MM.1S (cell line): Measurements from ENCODE around the gene ANKS4B.

ENCODE experiments used
- DNase-seq: peaks from one replicate; pipeline ENCODE4 v3.0.0-alpha.2; 2015
- H2AFZ ChIP-seq: fragments of 300-600 bp; sonication (generic); 2 replicates; pipeline ENCODE4 v1.6.0; 2016; ENCODE audit warnings: antibody characterized with exemption, low read length
- H3F3A ChIP-seq: fragments of 300-600 bp; sonication (generic); 2 replicates; pipeline ENCODE4 v1.6.1; 2016; ENCODE audit warnings: mild to moderate bottlenecking, antibody characterized with exemption, low read length, moderate library complexity, mixed read lengths; ENCODE audit not compliant: insufficient read depth
- H3K27ac ChIP-seq: fragments of 300-600 bp; sonication (generic); 2 replicates; pipeline ENCODE4 v1.5.1; 2016; ENCODE audit warnings: mild to moderate bottlenecking, low read length
- H3K27me3 ChIP-seq: fragments of 300-600 bp; sonication (generic); replicated peaks from 2 replicates; pipeline ENCODE4 v1.6.0; 2016; ENCODE audit warnings: low read length; ENCODE audit not compliant: insufficient read depth
- H3K36me3 ChIP-seq: fragments of 300-600 bp; sonication (generic); replicated peaks from 2 replicates; pipeline ENCODE4 v1.6.1; 2016; ENCODE audit warnings: mild to moderate bottlenecking, low read length, mixed read lengths; ENCODE audit not compliant: insufficient read depth
- H3K4me1 ChIP-seq: fragments of 300-600 bp; sonication (generic); 2 replicates; pipeline ENCODE4 v1.6.1; 2016; ENCODE audit warnings: low read length, mixed read lengths
- H3K4me2 ChIP-seq: fragments of 300-600 bp; sonication (generic); 2 replicates; pipeline ENCODE4 v1.6.0; 2016; ENCODE audit warnings: low read depth, low read length
- H3K4me3 ChIP-seq: fragments of 300-600 bp; sonication (generic); 2 replicates; pipeline ENCODE4 v1.5.1; 2016; ENCODE audit warnings: low read length, mixed read lengths
- H3K79me2 ChIP-seq: fragments of 300-600 bp; sonication (generic); 2 replicates; pipeline ENCODE4 v1.6.1; 2016; ENCODE audit warnings: mixed run types, low read length, mixed read lengths
- H3K9ac ChIP-seq: fragments of 300-600 bp; sonication (generic); 2 replicates; pipeline ENCODE4 v1.6.1; 2016; ENCODE audit warnings: low read length, mixed read lengths
- H3K9me2 ChIP-seq: fragments of 300-600 bp; sonication (generic); replicated peaks from 2 replicates; pipeline ENCODE4 v1.6.1; 2016; ENCODE audit warnings: mild to moderate bottlenecking, low read length, mixed read lengths; ENCODE audit not compliant: insufficient read depth
- H3K9me3 ChIP-seq: fragments of 300-600 bp; sonication (generic); replicated peaks from 2 replicates; pipeline ENCODE4 v1.6.1; 2016; ENCODE audit warnings: mild to moderate bottlenecking, low read length, mixed read lengths; ENCODE audit not compliant: insufficient read depth
- H4K20me1 ChIP-seq: fragments of 300-600 bp; sonication (generic); 2 replicates; pipeline ENCODE4 v1.6.1; 2016; ENCODE audit warnings: mild to moderate bottlenecking, low read length, moderate library complexity, mixed read lengths; ENCODE audit not compliant: insufficient read depth
- EZH2 ChIP-seq: fragments of 300-600 bp; sonication (generic); optimal IDR thresholded peaks from 2 replicates; pipeline ENCODE3; 2017; ENCODE audit warnings: low read depth, mild to moderate bottlenecking, antibody characterized with exemption, low read length, mixed read lengths
- EZH2phosphoT487 ChIP-seq: fragments of 300-600 bp; sonication (generic); IDR thresholded peaks from 2 replicates; pipeline ENCODE4 v1.6.1; 2018; ENCODE audit warnings: antibody characterized with exemption, low read length
- TF ChIP-seq, protein P1 (sequence below): fragments of 300-600 bp; sonication (generic); IDR thresholded peaks from 2 replicates; pipeline ENCODE4 v1.5.1; 2016; ENCODE audit warnings: antibody characterized with exemption, low read length, mixed read lengths

The ANKS4B gene

DNA sequence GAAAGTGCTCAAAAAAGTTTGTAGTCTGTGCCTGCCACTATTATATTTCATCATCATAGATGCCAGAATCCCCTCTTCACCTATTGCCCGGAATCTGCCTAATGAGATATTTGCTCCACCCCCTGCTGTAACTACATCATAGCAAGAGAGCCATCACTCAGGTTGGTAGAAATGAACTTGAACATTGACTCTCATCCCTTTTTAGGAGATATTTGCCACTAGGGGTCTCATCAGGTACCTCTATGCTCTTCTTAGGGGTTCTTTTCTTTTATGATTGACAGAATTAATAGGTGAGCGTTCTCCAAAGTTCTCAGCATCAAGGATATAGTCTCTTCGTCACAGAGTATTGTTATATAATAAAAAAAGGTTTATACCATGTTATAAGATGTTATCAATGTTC is 20.0 kb downstream of the ANKS4B start:
- no peak overlapping the region for H3K9ac ChIP-seq
- H3K27me3 ChIP-seq, result no peaks in the 10 kb centered on the region
- TF ChIP-seq EZH2 (no peak), EZH2phosphoT487 (no peak)
- TF ChIP-seq, protein P1, sequence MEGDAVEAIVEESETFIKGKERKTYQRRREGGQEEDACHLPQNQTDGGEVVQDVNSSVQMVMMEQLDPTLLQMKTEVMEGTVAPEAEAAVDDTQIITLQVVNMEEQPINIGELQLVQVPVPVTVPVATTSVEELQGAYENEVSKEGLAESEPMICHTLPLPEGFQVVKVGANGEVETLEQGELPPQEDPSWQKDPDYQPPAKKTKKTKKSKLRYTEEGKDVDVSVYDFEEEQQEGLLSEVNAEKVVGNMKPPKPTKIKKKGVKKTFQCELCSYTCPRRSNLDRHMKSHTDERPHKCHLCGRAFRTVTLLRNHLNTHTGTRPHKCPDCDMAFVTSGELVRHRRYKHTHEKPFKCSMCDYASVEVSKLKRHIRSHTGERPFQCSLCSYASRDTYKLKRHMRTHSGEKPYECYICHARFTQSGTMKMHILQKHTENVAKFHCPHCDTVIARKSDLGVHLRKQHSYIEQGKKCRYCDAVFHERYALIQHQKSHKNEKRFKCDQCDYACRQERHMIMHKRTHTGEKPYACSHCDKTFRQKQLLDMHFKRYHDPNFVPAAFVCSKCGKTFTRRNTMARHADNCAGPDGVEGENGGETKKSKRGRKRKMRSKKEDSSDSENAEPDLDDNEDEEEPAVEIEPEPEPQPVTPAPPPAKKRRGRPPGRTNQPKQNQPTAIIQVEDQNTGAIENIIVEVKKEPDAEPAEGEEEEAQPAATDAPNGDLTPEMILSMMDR, result no peak

DNA sequence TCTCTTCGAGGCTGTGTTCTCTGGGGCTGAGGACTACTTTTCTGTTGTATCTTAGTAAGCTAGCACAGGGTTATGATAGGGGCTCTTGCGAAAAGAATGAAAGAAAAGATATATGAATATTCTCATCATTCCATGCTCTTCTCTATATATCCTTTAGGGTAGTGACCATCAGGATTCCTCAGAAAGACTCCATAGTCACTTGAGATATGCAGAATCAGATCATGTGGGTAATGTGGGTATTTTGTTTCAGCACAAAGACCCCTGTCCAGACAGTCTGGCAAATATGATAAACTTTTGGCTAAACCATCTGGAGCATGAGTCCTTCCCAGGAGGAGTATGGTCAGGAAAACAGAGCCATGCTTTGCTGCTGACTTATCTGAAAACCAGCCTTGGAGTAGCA is 23.1 kb downstream of the ANKS4B start:
- TF ChIP-seq, protein P1, result no peak
- TF ChIP-seq EZH2 (no peak), EZH2phosphoT487 (no peak)
- H3K9me3 ChIP-seq, result no peaks in the 10 kb centered on the region
- no peak overlapping the region for H3K4me3 ChIP-seq

More for the DNA sequence above, 20.0 kb downstream of the ANKS4B start:
- H3K36me3 ChIP-seq, result no peaks in the 10 kb centered on the region
- H3K9me2 ChIP-seq, result no peaks in the 10 kb centered on the region
- no peak for DNase-seq
- no peaks in the 10 kb centered on the region for H3F3A ChIP-seq
- H3K4me3 ChIP-seq, result no peak overlapping the region
- H2AFZ ChIP-seq, result no peak overlapping the region
- H3K79me2 ChIP-seq, result no peaks in the 10 kb centered on the region
- H3K4me1 ChIP-seq, result no peaks in the 10 kb centered on the region
- no peak overlapping the region for H3K27ac ChIP-seq
- no peaks in the 10 kb centered on the region for H3K9me3 ChIP-seq
- H3K4me2 ChIP-seq, result no peak overlapping the region
- H4K20me1 ChIP-seq, result no peaks in the 10 kb centered on the region

DNA sequence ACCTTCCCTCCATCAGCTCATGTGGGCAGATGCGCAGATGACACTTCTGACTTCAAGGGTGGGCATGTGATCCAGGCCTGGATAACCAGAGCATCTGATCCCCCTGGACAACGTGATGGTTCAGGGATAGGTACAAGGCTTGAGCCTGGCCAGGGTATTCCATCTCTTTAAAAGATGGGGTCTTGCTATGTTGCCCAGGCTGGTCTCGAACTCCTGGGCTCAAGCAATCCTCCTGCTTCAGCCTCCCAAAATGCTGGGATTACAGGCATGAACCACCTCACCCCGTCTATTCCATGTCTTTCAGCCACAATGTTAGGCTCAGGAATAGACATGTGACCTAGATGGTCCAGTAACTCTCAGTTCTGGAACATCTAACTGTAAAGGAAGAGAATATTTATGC is 23.8 kb downstream of the ANKS4B start:
- Histone ChIP-seq H3K36me3 (no peaks in the 10 kb centered on the region), H3K9me2 (no peaks in the 10 kb centered on the region), H2AFZ (no peak overlapping the region), H3K9me3 (no peaks in the 10 kb centered on the region), H3K79me2 (no peaks in the 10 kb centered on the region), H3K4me2 (no peak overlapping the region), H3K4me1 (no peaks in the 10 kb centered on the region), H4K20me1 (no peaks in the 10 kb centered on the region), H3K27me3 (no peaks in the 10 kb centered on the region), H3K27ac (no peak overlapping the region), H3K9ac (no peak overlapping the region), H3K4me3 (no peak overlapping the region), H3F3A (no peaks in the 10 kb centered on the region)
- TF ChIP-seq EZH2phosphoT487 (no peak), EZH2 (no peak)
- TF ChIP-seq, protein P1, result no peak
- no peak for DNase-seq

More for the DNA sequence above, 23.1 kb downstream of the ANKS4B start:
- Histone ChIP-seq H2AFZ (no peak overlapping the region), H3K4me1 (no peaks in the 10 kb centered on the region), H3F3A (no peaks in the 10 kb centered on the region), H3K4me2 (no peak overlapping the region), H3K9ac (no peak overlapping the region), H3K27me3 (no peaks in the 10 kb centered on the region), H3K9me2 (no peaks in the 10 kb centered on the region), H4K20me1 (no peaks in the 10 kb centered on the region), H3K27ac (no peak overlapping the region), H3K36me3 (no peaks in the 10 kb centered on the region), H3K79me2 (no peaks in the 10 kb centered on the region)
- DNase-seq, result no peak
